ENCODE data around the gene ERCC4.

The ERCC4 gene

GRCh38 chr16:13977177-13977576 lies 57.2 kb downstream of the ERCC4 start:
- no peak overlapping the region for H3K9ac ChIP-seq (ENCODE audit: insufficient read length, low read depth)
- no peak for DNase-seq (ENCODE audit: low read depth, low spot score)
- no peaks in the 10 kb centered on the region for H3K27me3 ChIP-seq (ENCODE audit: insufficient read depth, insufficient read length)
- no peaks in the 10 kb centered on the region for H3K4me1 ChIP-seq (ENCODE audit: insufficient read depth, insufficient read length)
- no peak overlapping the region for H3K4me3 ChIP-seq (ENCODE audit: insufficient read length, low read depth)
- no peaks in the 10 kb centered on the region for H3K36me3 ChIP-seq (ENCODE audit: insufficient read depth, insufficient read length, low read length)
- H3K9me3 ChIP-seq (ENCODE audit: insufficient read depth, low read length): peaks cover 13% of the 10 kb centered on the region
- TF ChIP-seq ZNF274 (IDR thresholded peaks at IDR 0.05; ENCODE audit: low read depth, low read length) (no peak), YY1 (IDR thresholded peaks at IDR 0.05; ENCODE audit: insufficient read depth, insufficient read length) (no peak), SUZ12 (IDR thresholded peaks at IDR 0.05; ENCODE audit: extremely low read depth, insufficient read depth, insufficient read length) (no peak)

GRCh38 chr16:13982451-13982850 lies 62.5 kb downstream of the ERCC4 start:
- TF ChIP-seq ZNF274 (IDR thresholded peaks at IDR 0.05; ENCODE audit: low read depth, low read length): no peak
- TF ChIP-seq YY1 (IDR thresholded peaks at IDR 0.05; ENCODE audit: insufficient read depth, insufficient read length): no peak
- TF ChIP-seq SUZ12 (IDR thresholded peaks at IDR 0.05; ENCODE audit: extremely low read depth, insufficient read depth, insufficient read length): no peak
- no peak overlapping the region for H3K9ac ChIP-seq (ENCODE audit: insufficient read length, low read depth)
- DNase-seq (ENCODE audit: low read depth, low spot score): no peak
- H3K4me1 ChIP-seq (ENCODE audit: insufficient read depth, insufficient read length): no peaks in the 10 kb centered on the region
- H3K4me3 ChIP-seq (ENCODE audit: insufficient read length, low read depth): no peak overlapping the region
- H3K36me3 ChIP-seq (ENCODE audit: insufficient read depth, insufficient read length, low read length): no peaks in the 10 kb centered on the region
- no peaks in the 10 kb centered on the region for H3K27me3 ChIP-seq (ENCODE audit: insufficient read depth, insufficient read length)
- H3K9me3 ChIP-seq (ENCODE audit: insufficient read depth, low read length): peaks cover 13% of the 10 kb centered on the region

GRCh38 chr16:13983625-13984024 lies 63.7 kb downstream of the ERCC4 start:
- TF ChIP-seq ZNF274 (IDR thresholded peaks at IDR 0.05; ENCODE audit: low read depth, low read length) (no peak), YY1 (IDR thresholded peaks at IDR 0.05; ENCODE audit: insufficient read depth, insufficient read length) (no peak), SUZ12 (IDR thresholded peaks at IDR 0.05; ENCODE audit: extremely low read depth, insufficient read depth, insufficient read length) (no peak)
- H3K36me3 ChIP-seq (ENCODE audit: insufficient read depth, insufficient read length, low read length): no peaks in the 10 kb centered on the region
- peaks cover 13% of the 10 kb centered on the region for H3K9me3 ChIP-seq (ENCODE audit: insufficient read depth, low read length)
- H3K4me3 ChIP-seq (ENCODE audit: insufficient read length, low read depth): no peak overlapping the region
- no peaks in the 10 kb centered on the region for H3K27me3 ChIP-seq (ENCODE audit: insufficient read depth, insufficient read length)
- no peak for DNase-seq (ENCODE audit: low read depth, low spot score)
- H3K4me1 ChIP-seq (ENCODE audit: insufficient read depth, insufficient read length): no peaks in the 10 kb centered on the region
- no peak overlapping the region for H3K9ac ChIP-seq (ENCODE audit: insufficient read length, low read depth)

- H3K9ac ChIP-seq (ENCODE audit: insufficient read length, low read depth): no peak overlapping the region
Observed at GRCh38 chr16:13984794-13985193, 64.8 kb downstream of the ERCC4 start.

GRCh38 chr16:13988038-13988437 lies 68.1 kb downstream of the ERCC4 start:
- no peaks in the 10 kb centered on the region for H3K4me1 ChIP-seq (ENCODE audit: insufficient read depth, insufficient read length)
- H3K27me3 ChIP-seq (ENCODE audit: insufficient read depth, insufficient read length): no peaks in the 10 kb centered on the region
- no peaks in the 10 kb centered on the region for H3K36me3 ChIP-seq (ENCODE audit: insufficient read depth, insufficient read length, low read length)
- DNase-seq (ENCODE audit: low read depth, low spot score): no peak
- no peaks in the 10 kb centered on the region for H3K9me3 ChIP-seq (ENCODE audit: insufficient read depth, low read length)
- H3K4me3 ChIP-seq (ENCODE audit: insufficient read length, low read depth): no peak overlapping the region
- no peak overlapping the region for H3K9ac ChIP-seq (ENCODE audit: insufficient read length, low read depth)
- TF ChIP-seq YY1 (IDR thresholded peaks at IDR 0.05; ENCODE audit: insufficient read depth, insufficient read length) (no peak), ZNF274 (IDR thresholded peaks at IDR 0.05; ENCODE audit: low read depth, low read length) (no peak), SUZ12 (IDR thresholded peaks at IDR 0.05; ENCODE audit: extremely low read depth, insufficient read depth, insufficient read length) (no peak)

More at GRCh38 chr16:13984794-13985193, 64.8 kb downstream of the ERCC4 start:
- Histone ChIP-seq H3K27me3 (ENCODE audit: insufficient read depth, insufficient read length) (no peaks in the 10 kb centered on the region), H3K9me3 (ENCODE audit: insufficient read depth, low read length) (peaks cover 10% of the 10 kb centered on the region), H3K4me3 (ENCODE audit: insufficient read length, low read depth) (no peak overlapping the region), H3K36me3 (ENCODE audit: insufficient read depth, insufficient read length, low read length) (no peaks in the 10 kb centered on the region), H3K4me1 (ENCODE audit: insufficient read depth, insufficient read length) (no peaks in the 10 kb centered on the region)
- TF ChIP-seq ZNF274 (IDR thresholded peaks at IDR 0.05; ENCODE audit: low read depth, low read length): no peak
- no peak for TF ChIP-seq YY1 (IDR thresholded peaks at IDR 0.05; ENCODE audit: insufficient read depth, insufficient read length)
- TF ChIP-seq SUZ12 (IDR thresholded peaks at IDR 0.05; ENCODE audit: extremely low read depth, insufficient read depth, insufficient read length): no peak
- DNase-seq (ENCODE audit: low read depth, low spot score): no peak

- Histone ChIP-seq H3K9me3 (ENCODE audit: insufficient read depth, low read length) (no peaks in the 10 kb centered on the region), H3K4me1 (ENCODE audit: insufficient read depth, insufficient read length) (no peaks in the 10 kb centered on the region), H3K4me3 (ENCODE audit: insufficient read length, low read depth) (no peak overlapping the region), H3K27me3 (ENCODE audit: insufficient read depth, insufficient read length) (no peaks in the 10 kb centered on the region), H3K36me3 (ENCODE audit: insufficient read depth, insufficient read length, low read length) (no peaks in the 10 kb centered on the region), H3K9ac (ENCODE audit: insufficient read length, low read depth) (no peak overlapping the region)
- DNase-seq (ENCODE audit: low read depth, low spot score): no peak
- TF ChIP-seq ZNF274 (IDR thresholded peaks at IDR 0.05; ENCODE audit: low read depth, low read length) (no peak), YY1 (IDR thresholded peaks at IDR 0.05; ENCODE audit: insufficient read depth, insufficient read length) (no peak), SUZ12 (IDR thresholded peaks at IDR 0.05; ENCODE audit: extremely low read depth, insufficient read depth, insufficient read length) (no peak)
Observed at GRCh38 chr16:13992322-13992721, 72.4 kb downstream of the ERCC4 start.

- TF ChIP-seq SUZ12 (IDR thresholded peaks at IDR 0.05; ENCODE audit: extremely low read depth, insufficient read depth, insufficient read length) (no peak), YY1 (IDR thresholded peaks at IDR 0.05; ENCODE audit: insufficient read depth, insufficient read length) (no peak)
- Histone ChIP-seq H3K9ac (ENCODE audit: insufficient read length, low read depth) (no peak overlapping the region), H3K36me3 (ENCODE audit: insufficient read depth, insufficient read length, low read length) (no peaks in the 10 kb centered on the region), H3K9me3 (ENCODE audit: insufficient read depth, low read length) (no peaks in the 10 kb centered on the region), H3K4me1 (ENCODE audit: insufficient read depth, insufficient read length) (no peaks in the 10 kb centered on the region), H3K4me3 (ENCODE audit: insufficient read length, low read depth) (no peak overlapping the region), H3K27me3 (ENCODE audit: insufficient read depth, insufficient read length) (no peaks in the 10 kb centered on the region)
- no peak for DNase-seq (ENCODE audit: low read depth, low spot score)
Observed at GRCh38 chr16:13992976-13993375, 73.0 kb downstream of the ERCC4 start.

Measured in NT2/D1 (cell line).